Omental fat pad (tissue), 4 donors: ENCODE data around the gene LRRC56. TPM values are rescaled to one million over a fixed set of nuclear protein-coding genes. Genes with fewer than 3 reads are reported as not detected.

ENCODE experiments used
- ATAC-seq: fragments of 150-250 bp; one replicate; pipeline ENCODE4 v1.9.1; 2016; ENCODE audit warnings: mild to moderate bottlenecking, moderate library complexity; ENCODE audit not compliant: low FRiP score
- DNase-seq: peaks from one replicate; pipeline ENCODE4 v3.0.0-alpha.2; 2019; ENCODE audit warnings: low spot score
- CTCF ChIP-seq, 3 donors: fragments of 450-650 bp; IDR thresholded peaks; one replicate each; pipeline ENCODE4 v1.5.1; 2016 to 2017; ENCODE audit warnings: antibody characterized with exemption in 3 of 3, mild to moderate bottlenecking in 3 of 3, moderate library complexity in 2 of 3
- total RNA-seq, 4 donors: library from RNA; depleted of rRNA; stranded (reverse); fragments of >200 nt; gene quantifications; one replicate each; pipeline ENCODE4 v1.1.0, GENCODE V29; 2016

Gene LRRC56
- total RNA-seq, 4 donors from 2014 or later, result 0.24 to 0.38 (median 0.32) TPM; not detected in 1

- DNase-seq, result no peak
- TF ChIP-seq CTCF (IDR thresholded peaks at IDR 0.05), result no peak
- no peak for ATAC-seq
These were observed 40.3 kb upstream of the LRRC56 start for GRCh38 chr11:496834-497564.

- DNase-seq, result no peak
- no peak for TF ChIP-seq CTCF (IDR thresholded peaks at IDR 0.05)
- ATAC-seq, result no peak
These were observed 39.6 kb upstream of the LRRC56 start for GRCh38 chr11:497565-498296.

- ATAC-seq (no peak), DNase-seq (no peak)
- no peak for TF ChIP-seq CTCF (IDR thresholded peaks at IDR 0.05)
These were observed 38.8 kb upstream of the LRRC56 start for GRCh38 chr11:498297-499181.

GRCh38 chr11:499201-500076, 37.9 kb upstream of the LRRC56 start:
- no peak for TF ChIP-seq CTCF (IDR thresholded peaks at IDR 0.05)
- ATAC-seq (no peak), DNase-seq (no peak)

GRCh38 chr11:501001-501682, 36.2 kb upstream of the LRRC56 start:
- ATAC-seq, result no peak
- TF ChIP-seq CTCF (IDR thresholded peaks at IDR 0.05), result no peak

More at GRCh38 chr11:501001-501682, 36.2 kb upstream of the LRRC56 start:
- no peak for DNase-seq
